Measurements from ENCODE around the gene ETV4. TPM values are rescaled to one million over a fixed set of nuclear protein-coding genes. Genes with fewer than 3 reads are reported as not detected.

Gene ETV4
- total and polyA plus RNA-seq, 2 of the 13 experiments (the other 11 are each of a cell fraction or from before 2014, with no cell fraction given): 128 to 330 TPM

- TF ChIP-seq TFDP2 (CRISPR knock-in tag; IDR thresholded peaks at IDR 0.05) (no peak; the same call in 1 of the 2 replicates), ZNF232 (CRISPR knock-in tag; IDR thresholded peaks at IDR 0.05; ENCODE audit: borderline replicate concordance) (0 out of 2 replicates have a peak, but pooled peaks have one; percentile 34), HINFP (CRISPR knock-in tag; IDR thresholded peaks at IDR 0.05; ENCODE audit: low read depth) (no peak), ZNF224 (CRISPR knock-in tag; IDR thresholded peaks at IDR 0.05) (no peak; the same call in 1 of the 2 replicates), ZNF790 (CRISPR knock-in tag; IDR thresholded peaks at IDR 0.05; ENCODE audit: borderline replicate concordance) (no peak), FOXA1 (IDR thresholded peaks at IDR 0.05) (no peak), FOXA1 (CRISPR knock-in tag; IDR thresholded peaks at IDR 0.05) (peak; percentile 95), SIX4 (CRISPR knock-in tag; IDR thresholded peaks at IDR 0.05) (no peak), ZBTB21 (CRISPR knock-in tag; IDR thresholded peaks at IDR 0.05) (no peak), ZNF580 (CRISPR knock-in tag; IDR thresholded peaks at IDR 0.05; ENCODE audit: borderline replicate concordance, low read depth) (no peak), ZNF101 (CRISPR knock-in tag; IDR thresholded peaks at IDR 0.05; ENCODE audit: borderline replicate concordance, low read depth) (no peak), AHR (CRISPR knock-in tag; IDR thresholded peaks at IDR 0.05) (no peak), NR3C1 (CRISPR knock-in tag; IDR thresholded peaks at IDR 0.05) (no peak), MED8 (CRISPR knock-in tag; IDR thresholded peaks at IDR 0.05; ENCODE audit: insufficient replicate concordance) (no peak), MTA1 (CRISPR knock-in tag; IDR thresholded peaks at IDR 0.05; ENCODE audit: borderline replicate concordance) (peak; percentile 85), ZFP36L2 (CRISPR knock-in tag; IDR thresholded peaks at IDR 0.05) (no peak), ZZZ3 (CRISPR knock-in tag; IDR thresholded peaks at IDR 0.05; ENCODE audit: borderline replicate concordance) (no peak), HNF4A (CRISPR knock-in tag; IDR thresholded peaks at IDR 0.05) (peak; percentile 65), KLF16 (CRISPR knock-in tag; IDR thresholded peaks at IDR 0.05) (no peak), NR2F1 (CRISPR knock-in tag; IDR thresholded peaks at IDR 0.05) (no peak), ZNF414 (CRISPR knock-in tag; IDR thresholded peaks at IDR 0.05) (peak; percentile 45; the same call in 1 of the 2 replicates), HMGXB3 (CRISPR knock-in tag; IDR thresholded peaks at IDR 0.05; ENCODE audit: borderline replicate concordance) (no peak)
These were observed 32.8 kb upstream of the ETV4 start (continued) for GRCh38 chr17:43578699-43579565.
